Peyer's patch (tissue), 4 donors: ENCODE measurements around the gene ZNF470. TPM values are rescaled to one million over a fixed set of nuclear protein-coding genes. Genes with fewer than 3 reads are reported as not detected.

Experiments
- DNase-seq, 3 donors: peaks; one replicate each; pipeline ENCODE4 v3.0.0-alpha.2; 2017 to 2019
- H3K27ac ChIP-seq, 4 donors: fragments of 200-600 bp; sonication (generic); one replicate each; pipeline ENCODE4 v1.5.1; 2016 to 2019
- H3K27me3 ChIP-seq, 2 donors: fragments of 200-600 bp; sonication (generic); one replicate each; pipeline ENCODE4 v1.5.1; 2019
- H3K36me3 ChIP-seq, 3 donors: fragments of 200-600 bp; sonication (generic); one replicate each; pipeline ENCODE4 v1.5.1; 2016 to 2019
- H3K4me1 ChIP-seq, 4 donors: fragments of 200-600 bp; sonication (generic); one replicate each; pipeline ENCODE4 v1.5.1; 2016 to 2019
- H3K4me3 ChIP-seq, 4 donors: fragments of 200-600 bp; sonication (generic); 1 replicate in 3 of 4; 2 replicates in 1 of 4; pipeline ENCODE4 v1.5.1; 2016 to 2019; ENCODE audit warnings: mild to moderate bottlenecking in 1 of 4
- H3K9me3 ChIP-seq, 4 donors: fragments of 200-600 bp; sonication (generic); one replicate each; pipeline ENCODE4 v1.5.1; 2016 to 2019; ENCODE audit warnings: mild to moderate bottlenecking in 1 of 4
- CTCF ChIP-seq, 6 experiments: fragments of 450-650 bp in 4 of 6; fragments of 200-600 bp in 2 of 6; sonication (generic) in 1 of 6; IDR thresholded peaks; one replicate each; pipeline ENCODE4 v1.5.1; 2017 to 2019; ENCODE audit warnings: antibody characterized with exemption in 6 of 6, mild to moderate bottlenecking in 3 of 6, moderate library complexity in 1 of 6
- POLR2A ChIP-seq, 2 donors: fragments of 450-650 bp; IDR thresholded peaks; one replicate each; pipeline ENCODE4 v1.5.1; 2017; ENCODE audit warnings: antibody characterized with exemption in 2 of 2, mild to moderate bottlenecking in 2 of 2, moderate library complexity in 2 of 2
- total RNA-seq, 4 donors: library from RNA; depleted of rRNA; stranded (reverse); fragments of >200 nt; gene quantifications; one replicate each; pipeline ENCODE4 v1.1.0, GENCODE V29; 2016

Gene ZNF470
- total RNA-seq, 4 donors from 2014 or later: 0.53 to 7.4 (median 3.0) TPM

GRCh38 chr19:56594783-56595547, 27.7 kb downstream of the ZNF470 start, which contains the start of gene ZNF71:
Gene ZNF71 (plus strand): TSS chr19:56595302. CDS start chr19:56601559, 6,257 bp downstream.
- Histone ChIP-seq H3K36me3 (no peaks in the 10 kb centered on the region), H3K27ac (peak within 1 kb of the TSS; percentile 42 to 78 (median 72)), H3K4me3 (peak within 1 kb of the TSS; percentile 76 to 98 (median 92)), H3K4me1 (peaks cover 0 to 8% (median 2%) of the 10 kb centered on the region in 4 donors), H3K9me3 (peaks cover 0 to 4% (median 0%) of the 10 kb centered on the region in 4 donors), H3K27me3 (no peaks in the 10 kb centered on the region)
- TF ChIP-seq POLR2A (IDR thresholded peaks at IDR 0.05): no peak
- TF ChIP-seq CTCF (IDR thresholded peaks at IDR 0.05): no peak
- peak; percentile 80 to 94 (median 88) for DNase-seq

GRCh38 chr19:56595548-56595899, 28.3 kb downstream of the ZNF470 start:
- Histone ChIP-seq H3K9me3 (no peaks in the 10 kb centered on the region), H3K4me3 (peak overlapping the region; percentile 76 to 98 (median 92)), H3K27me3 (no peaks in the 10 kb centered on the region), H3K36me3 (no peaks in the 10 kb centered on the region), H3K27ac (peak overlapping the region; percentile 42 to 78 (median 72)), H3K4me1 (peaks cover 0 to 8% (median 2%) of the 10 kb centered on the region in 4 donors)
- no peak for DNase-seq
- no peak for TF ChIP-seq POLR2A (IDR thresholded peaks at IDR 0.05)
- no peak for TF ChIP-seq CTCF (IDR thresholded peaks at IDR 0.05)

GRCh38 chr19:56596676-56597075, 29.4 kb downstream of the ZNF470 start:
- Histone ChIP-seq H3K27me3 (no peaks in the 10 kb centered on the region), H3K4me3 (no peak overlapping the region), H3K9me3 (peaks cover 0 to 7% (median 0%) of the 10 kb centered on the region in 4 donors), H3K36me3 (peaks cover 0 to 12% (median 0%) of the 10 kb centered on the region in 3 donors), H3K4me1 (peaks cover 0 to 8% (median 2%) of the 10 kb centered on the region in 4 donors), H3K27ac (no peak overlapping the region)
- DNase-seq: no peak
- no peak for TF ChIP-seq CTCF (IDR thresholded peaks at IDR 0.05)
- TF ChIP-seq POLR2A (IDR thresholded peaks at IDR 0.05): no peak

- peaks cover 0 to 7% (median 0%) of the 10 kb centered on the region in 4 donors for H3K9me3 ChIP-seq
- H3K27me3 ChIP-seq: no peaks in the 10 kb centered on the region
- no peak for DNase-seq
- TF ChIP-seq POLR2A (IDR thresholded peaks at IDR 0.05): no peak
- no peak for TF ChIP-seq CTCF (IDR thresholded peaks at IDR 0.05)
- H3K4me3 ChIP-seq: no peak overlapping the region
- H3K27ac ChIP-seq: no peak overlapping the region
- peaks cover 0 to 8% (median 2%) of the 10 kb centered on the region in 4 donors for H3K4me1 ChIP-seq
- H3K36me3 ChIP-seq: peaks cover 0 to 22% (median 0%) of the 10 kb centered on the region in 3 donors
Observed at GRCh38 chr19:56597696-56598095, 30.4 kb downstream of the ZNF470 start.

GRCh38 chr19:56601375-56601774, 34.1 kb downstream of the ZNF470 start:
- Histone ChIP-seq H3K27me3 (no peaks in the 10 kb centered on the region), H3K4me1 (peaks cover 0 to 2% (median 0%) of the 10 kb centered on the region in 4 donors), H3K9me3 (peaks cover 0 to 35% (median 2%) of the 10 kb centered on the region in 4 donors), H3K4me3 (no peak overlapping the region), H3K36me3 (peaks cover 0 to 35% (median 0%) of the 10 kb centered on the region in 3 donors), H3K27ac (no peak overlapping the region)
- no peak for DNase-seq
- TF ChIP-seq CTCF (IDR thresholded peaks at IDR 0.05) (no peak), POLR2A (IDR thresholded peaks at IDR 0.05) (no peak)
